Activated CD4-positive, alpha-beta T cell treated with anti-CD3 and anti-CD28 coated beads for 36 hours (primary cell): ENCODE results near the gene IFI27. TPM values are rescaled to one million over a fixed set of nuclear protein-coding genes. Genes with fewer than 3 reads are reported as not detected.

ENCODE experiments used
- ATAC-seq: fragments of 200-7000 bp; cut with Tn5 transposase; one replicate; pipeline ENCODE4 v1.10.0; 2021; ENCODE audit warnings: mild to moderate bottlenecking, moderate library complexity
- CTCF ChIA-PET: fragments of 350-600 bp; sonication (Branson Sonifier 250); formaldehyde crosslinking; loops from one replicate; lab custom pipeline; 2021; ENCODE audit warnings: antibody characterized with exemption; lab: Charles Lee
- POLR2A ChIA-PET: fragments of 350-600 bp; sonication (Branson Sonifier 250); formaldehyde crosslinking; loops from one replicate; lab custom pipeline; 2021; ENCODE audit warnings: antibody characterized with exemption, inconsistent platforms; lab: Charles Lee
- DNase-seq: peaks from one replicate; pipeline ENCODE4 v3.0.0-alpha.2; 2020
- H3K27ac Mint-ChIP-seq: one replicate; pipeline ENCODE4 v1.8.0; 2021; ENCODE audit warnings: mixed read lengths
- H3K27me3 Mint-ChIP-seq: one replicate; pipeline ENCODE4 v1.8.0; 2021; ENCODE audit warnings: mixed read lengths
- H3K36me3 Mint-ChIP-seq: one replicate; pipeline ENCODE4 v1.8.0; 2021; ENCODE audit warnings: low read depth, mixed read lengths
- H3K4me1 Mint-ChIP-seq: one replicate; pipeline ENCODE4 v1.8.0; 2021; ENCODE audit warnings: mixed read lengths
- H3K4me3 Mint-ChIP-seq: one replicate; pipeline ENCODE4 v1.8.0; 2021; ENCODE audit warnings: mild to moderate bottlenecking, moderate library complexity, mixed read lengths
- H3K9me3 Mint-ChIP-seq: one replicate; pipeline ENCODE4 v1.8.0; 2021; ENCODE audit warnings: low read depth, mixed read lengths
- intact Hi-C, 2 experiments: fragments of 100-400 bp; cut with DNase I in 1 of 2; cut with micrococcal nuclease in 1 of 2; formaldehyde crosslinking; loops; one replicate each; pipeline versions ENCODE4 v1.14.2 to v1.15.1; 2022 to 2024; cut with DNase I, micrococcal nuclease
- total RNA-seq, 2 experiments: library from RNA; stranded (reverse); gene quantifications; one replicate each; pipeline ENCODE4 v1.2.3, GENCODE V29; 2021

The IFI27 gene
- total RNA-seq, 2 experiments from 2014 or later: 3.0 to 3.1 TPM

GRCh38 chr14:94102768-94103482 is 7.6 kb upstream of the IFI27 start:
- Mint-ChIP-seq H3K27me3 (no peaks in the 10 kb centered on the region), H3K9me3 (no peaks in the 10 kb centered on the region), H3K36me3 (no peaks in the 10 kb centered on the region), H3K27ac (no peak overlapping the region), H3K4me3 (no peak overlapping the region), H3K4me1 (no peaks in the 10 kb centered on the region)
- DNase-seq: no peak
- no peak for ATAC-seq
- CTCF ChIA-PET: interaction anchor here (0.7 to 0.9 kb wide), 2 partner anchors 34 to 394 kb away, joined by 3 to 4 read pairs; no protein-coding TSS in a partner anchor
- intact Hi-C loops: no loop called here
- POLR2A ChIA-PET: no interaction called here

- no peak overlapping the region for H3K4me3 Mint-ChIP-seq
Measured at GRCh38 chr14:94103554-94104150, 6.9 kb upstream of the IFI27 start.

GRCh38 chr14:94104731-94105130 is 5.8 kb upstream of the IFI27 start:
- Mint-ChIP-seq H3K36me3 (no peaks in the 10 kb centered on the region), H3K9me3 (no peaks in the 10 kb centered on the region)

More at GRCh38 chr14:94103554-94104150, 6.9 kb upstream of the IFI27 start:
- POLR2A ChIA-PET: no interaction called here
- Mint-ChIP-seq H3K9me3 (no peaks in the 10 kb centered on the region), H3K27me3 (no peaks in the 10 kb centered on the region), H3K36me3 (no peaks in the 10 kb centered on the region), H3K4me1 (no peaks in the 10 kb centered on the region), H3K27ac (no peak overlapping the region)
- DNase-seq: no peak
- intact Hi-C loops: no loop called here
- CTCF ChIA-PET: interaction anchor here (0.7 to 0.9 kb wide), 3 partner anchors 33 to 590 kb away, joined by 3 to 6 read pairs (median 4); no protein-coding TSS in a partner anchor
- ATAC-seq: no peak

GRCh38 chr14:94109915-94110250 is 653 bp upstream of the IFI27 start:
- no peaks in the 10 kb centered on the region for H3K9me3 Mint-ChIP-seq
- POLR2A ChIA-PET: interaction anchor here (0.7 kb wide), 1 partner anchor 83 kb away, joined by 3 read pairs; no protein-coding TSS in a partner anchor
- intact Hi-C loops: no loop called here
- no peaks in the 10 kb centered on the region for H3K27me3 Mint-ChIP-seq
- DNase-seq (no peak), ATAC-seq (no peak)
- no peaks in the 10 kb centered on the region for H3K4me1 Mint-ChIP-seq
- CTCF ChIA-PET: no interaction called here
- no peak overlapping the region for H3K27ac Mint-ChIP-seq
- H3K36me3 Mint-ChIP-seq: no peaks in the 10 kb centered on the region
- H3K4me3 Mint-ChIP-seq: no peak overlapping the region

More at GRCh38 chr14:94104731-94105130, 5.8 kb upstream of the IFI27 start:
- Mint-ChIP-seq H3K4me3 (no peak overlapping the region), H3K27ac (no peak overlapping the region), H3K27me3 (no peaks in the 10 kb centered on the region), H3K4me1 (no peaks in the 10 kb centered on the region)
- ATAC-seq (no peak), DNase-seq (no peak)
- ChIA-PET CTCF (interaction anchor here (0.8 kb wide), 1 partner anchor 69 kb away, joined by 6 read pairs; no protein-coding TSS in a partner anchor), POLR2A (no interaction called here)
- intact Hi-C loops: no loop called here

GRCh38 chr14:94111276-94112095 is 950 bp downstream of the IFI27 start:
- H3K9me3 Mint-ChIP-seq: no peaks in the 10 kb centered on the region
- H3K27me3 Mint-ChIP-seq: peaks cover 3% of the 10 kb centered on the region
- H3K36me3 Mint-ChIP-seq: no peaks in the 10 kb centered on the region
- intact Hi-C loops: no loop called here
- no peak overlapping the region for H3K27ac Mint-ChIP-seq
- DNase-seq (no peak), ATAC-seq (no peak)
- H3K4me3 Mint-ChIP-seq: no peak overlapping the region
- CTCF ChIA-PET: interaction anchor here (1.1 to 1.3 kb wide), 2 partner anchors 20 to 25 kb away, joined by 3 read pairs; no protein-coding TSS in a partner anchor
- POLR2A ChIA-PET: no interaction called here
- no peaks in the 10 kb centered on the region for H3K4me1 Mint-ChIP-seq

- Mint-ChIP-seq H3K36me3 (no peaks in the 10 kb centered on the region), H3K27ac (no peak overlapping the region), H3K4me3 (no peak overlapping the region), H3K4me1 (no peaks in the 10 kb centered on the region), H3K9me3 (no peaks in the 10 kb centered on the region), H3K27me3 (peaks cover 6% of the 10 kb centered on the region)
- DNase-seq (no peak), ATAC-seq (no peak)
- ChIA-PET POLR2A (no interaction called here), CTCF (interaction anchor here (1.0 to 1.3 kb wide), 2 partner anchors 19 to 68 kb away, joined by 3 read pairs; no protein-coding TSS in a partner anchor)
- intact Hi-C loops: no loop called here
Measured at GRCh38 chr14:94112513-94113063, 2.1 kb downstream of the IFI27 start.

- H3K9me3 Mint-ChIP-seq: no peaks in the 10 kb centered on the region
- H3K4me1 Mint-ChIP-seq: no peaks in the 10 kb centered on the region
- H3K27me3 Mint-ChIP-seq: peaks cover 8% of the 10 kb centered on the region
- no peak overlapping the region for H3K4me3 Mint-ChIP-seq
- no peaks in the 10 kb centered on the region for H3K36me3 Mint-ChIP-seq
- intact Hi-C loops: no loop called here
- ATAC-seq: no peak
- no peak for DNase-seq
- no peak overlapping the region for H3K27ac Mint-ChIP-seq
- CTCF ChIA-PET: interaction anchor here (0.6 to 1.0 kb wide), 3 partner anchors 39 to 108 kb away, joined by 3 read pairs; no protein-coding TSS in a partner anchor
- POLR2A ChIA-PET: no interaction called here
Measured at GRCh38 chr14:94113073-94113472, 2.5 kb downstream of the IFI27 start.

- intact Hi-C loops: no loop called here
- no peaks in the 10 kb centered on the region for H3K36me3 Mint-ChIP-seq
- H3K27ac Mint-ChIP-seq: no peak overlapping the region
- no peak for ATAC-seq
- no peak overlapping the region for H3K4me3 Mint-ChIP-seq
- no peak for DNase-seq
- peaks cover 8% of the 10 kb centered on the region for H3K27me3 Mint-ChIP-seq
- H3K9me3 Mint-ChIP-seq: no peaks in the 10 kb centered on the region
- ChIA-PET CTCF (interaction anchor here (0.6 to 0.7 kb wide), 2 partner anchors 40 to 108 kb away, joined by 3 read pairs; no protein-coding TSS in a partner anchor), POLR2A (no interaction called here)
- no peaks in the 10 kb centered on the region for H3K4me1 Mint-ChIP-seq
Measured at GRCh38 chr14:94113490-94113889, 3.0 kb downstream of the IFI27 start.

GRCh38 chr14:94113908-94114588 is 3.5 kb downstream of the IFI27 start:
- peaks cover 8% of the 10 kb centered on the region for H3K27me3 Mint-ChIP-seq
- no peaks in the 10 kb centered on the region for H3K9me3 Mint-ChIP-seq
- H3K36me3 Mint-ChIP-seq: no peaks in the 10 kb centered on the region
- DNase-seq (no peak), ATAC-seq (no peak)
- ChIA-PET POLR2A (no interaction called here), CTCF (no interaction called here)
- H3K27ac Mint-ChIP-seq: no peak overlapping the region
- no peak overlapping the region for H3K4me3 Mint-ChIP-seq
- intact Hi-C loops: no loop called here
- H3K4me1 Mint-ChIP-seq: no peaks in the 10 kb centered on the region

GRCh38 chr14:94114589-94115057 is 4.1 kb downstream of the IFI27 start:
- Mint-ChIP-seq H3K4me1 (no peaks in the 10 kb centered on the region), H3K9me3 (no peaks in the 10 kb centered on the region), H3K27me3 (peaks cover 8% of the 10 kb centered on the region), H3K4me3 (no peak overlapping the region), H3K36me3 (no peaks in the 10 kb centered on the region), H3K27ac (no peak overlapping the region)
- ChIA-PET CTCF (interaction anchor here (1.1 to 1.6 kb wide), 2 partner anchors 14 to 22 kb away, joined by 4 to 5 read pairs; no protein-coding TSS in a partner anchor), POLR2A (no interaction called here)
- intact Hi-C loops: no loop called here
- DNase-seq: no peak
- ATAC-seq: no peak
